NT2/D1 (cell line): Measurements from ENCODE around the gene RNF14.

Experiments used
- DNase-seq: peaks from one replicate; pipeline ENCODE4 v3.0.0-alpha.2; 2011; ENCODE audit warnings: low read depth, low spot score
- H3K27me3 ChIP-seq: 2 replicates; pipeline ENCODE4 v1.6.0; 2011; ENCODE audit warnings: mild to moderate bottlenecking; ENCODE audit not compliant: insufficient read length, insufficient read depth
- H3K36me3 ChIP-seq: 2 replicates; pipeline ENCODE4 v1.6.1; 2011; ENCODE audit warnings: mild to moderate bottlenecking, low read length, mixed read lengths; ENCODE audit not compliant: insufficient read depth, insufficient read length
- H3K4me1 ChIP-seq: 2 replicates; pipeline ENCODE4 v1.5.1; 2011; ENCODE audit not compliant: insufficient read depth, insufficient read length
- H3K4me3 ChIP-seq: 2 replicates; pipeline ENCODE4 v1.5.1; 2011; ENCODE audit warnings: low read depth; ENCODE audit not compliant: insufficient read length
- H3K9ac ChIP-seq: 2 replicates; pipeline ENCODE4 v1.6.0; 2011; ENCODE audit warnings: low read depth; ENCODE audit not compliant: insufficient read length
- H3K9me3 ChIP-seq: 2 replicates; pipeline ENCODE4 v1.5.1; 2011; ENCODE audit warnings: mild to moderate bottlenecking, low read length; ENCODE audit not compliant: insufficient read depth
- SUZ12 ChIP-seq: IDR thresholded peaks from 2 replicates; pipeline ENCODE4 v1.6.1; 2011; ENCODE audit not compliant: insufficient read length, insufficient read depth; ENCODE audit errors: extremely low read depth
- YY1 ChIP-seq: IDR thresholded peaks from 2 replicates; pipeline ENCODE4 v1.6.1; 2011; ENCODE audit not compliant: insufficient read length, insufficient read depth
- ZNF274 ChIP-seq: IDR thresholded peaks from 2 replicates; pipeline ENCODE4 v1.6.1; 2011; ENCODE audit warnings: mild to moderate bottlenecking, low read depth, low read length

RNF14 gene

GRCh38 chr5:141949511-141949910, 19.4 kb upstream of the RNF14 start:
- Histone ChIP-seq H3K9me3 (no peaks in the 10 kb centered on the region), H3K9ac (no peak overlapping the region), H3K36me3 (no peaks in the 10 kb centered on the region), H3K27me3 (no peaks in the 10 kb centered on the region), H3K4me3 (no peak overlapping the region), H3K4me1 (peaks cover 9% of the 10 kb centered on the region)
- no peak for DNase-seq
- TF ChIP-seq SUZ12: no peak
- TF ChIP-seq YY1: no peak
- no peak for TF ChIP-seq ZNF274

DNA sequence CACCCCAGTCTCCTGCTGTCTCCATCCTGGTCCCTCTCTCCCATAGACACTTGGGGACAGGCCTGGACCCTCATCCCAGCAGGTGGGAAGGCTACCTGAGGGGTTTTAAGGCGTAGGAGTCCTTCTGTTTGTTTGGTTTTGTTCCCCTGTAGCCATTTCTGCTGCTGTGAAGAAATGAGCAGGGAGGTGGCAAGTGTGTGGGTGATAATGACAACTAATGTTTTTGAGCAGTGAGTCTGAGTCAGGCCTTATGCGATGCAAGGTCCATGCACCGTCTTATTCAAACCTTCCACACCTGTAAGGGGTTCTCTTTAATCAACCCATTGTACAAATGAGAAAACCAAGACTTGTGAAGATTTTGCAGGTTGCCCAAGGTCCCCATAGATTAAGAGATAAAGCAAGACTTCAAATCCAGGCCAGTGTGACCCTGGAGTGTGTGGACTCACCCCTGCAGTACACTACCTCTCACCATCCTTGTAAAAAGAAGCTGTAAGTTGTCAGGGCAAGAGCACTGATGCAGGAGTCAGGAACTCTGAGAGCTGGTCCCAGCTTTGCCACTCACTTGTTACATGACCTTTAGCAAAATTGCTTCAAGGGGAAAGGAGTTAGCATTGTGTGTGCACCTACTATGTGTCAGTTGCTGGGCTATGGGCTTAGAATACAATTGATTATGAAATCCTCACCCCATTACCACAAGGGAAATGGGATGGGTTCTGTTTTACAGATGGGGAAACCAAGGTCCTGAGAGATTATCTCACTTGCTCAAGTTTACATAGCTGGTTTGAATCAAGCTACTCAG, 18.5 kb upstream of the RNF14 start:
- Histone ChIP-seq H3K4me1 (peaks cover 6% of the 10 kb centered on the region), H3K36me3 (no peaks in the 10 kb centered on the region), H3K9me3 (no peaks in the 10 kb centered on the region), H3K9ac (no peak overlapping the region), H3K4me3 (no peak overlapping the region), H3K27me3 (no peaks in the 10 kb centered on the region)
- DNase-seq: no peak
- TF ChIP-seq ZNF274 (no peak), YY1 (no peak), SUZ12 (no peak)

GRCh38 chr5:141951332-141951781, 17.5 kb upstream of the RNF14 start:
- no peaks in the 10 kb centered on the region for H3K9me3 ChIP-seq
- H3K4me3 ChIP-seq: no peak overlapping the region
- no peak overlapping the region for H3K9ac ChIP-seq
- TF ChIP-seq YY1 (no peak), ZNF274 (no peak), SUZ12 (no peak)
- no peaks in the 10 kb centered on the region for H3K36me3 ChIP-seq
- DNase-seq: no peak
- no peaks in the 10 kb centered on the region for H3K27me3 ChIP-seq
- no peaks in the 10 kb centered on the region for H3K4me1 ChIP-seq

GRCh38 chr5:141952020-141952419, 16.9 kb upstream of the RNF14 start:
- H3K4me1 ChIP-seq: no peaks in the 10 kb centered on the region
- no peak overlapping the region for H3K4me3 ChIP-seq
- TF ChIP-seq YY1: no peak
- H3K9me3 ChIP-seq: no peaks in the 10 kb centered on the region
- no peak for DNase-seq
- no peaks in the 10 kb centered on the region for H3K36me3 ChIP-seq
- no peaks in the 10 kb centered on the region for H3K27me3 ChIP-seq
- no peak overlapping the region for H3K9ac ChIP-seq

DNA sequence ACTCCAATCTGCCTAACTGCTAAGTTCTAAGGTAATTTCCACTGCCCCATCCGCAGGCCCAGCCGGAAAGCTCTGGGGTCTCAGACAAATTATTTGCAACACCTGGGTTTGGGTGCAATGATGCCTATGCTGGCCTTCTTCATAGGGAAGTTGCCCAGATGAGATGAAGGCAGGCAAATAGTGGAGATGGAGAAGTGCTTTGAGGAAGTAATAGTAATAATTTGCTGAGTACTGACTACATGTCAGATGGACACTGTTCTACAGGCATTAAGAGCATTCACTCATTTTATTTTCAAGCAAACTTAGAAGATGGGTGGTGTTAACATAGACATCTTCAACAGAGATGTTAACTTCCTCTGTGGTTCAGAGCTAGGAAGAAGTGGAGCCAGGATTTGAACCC, 14.7 kb upstream of the RNF14 start:
- Histone ChIP-seq H3K4me3 (no peak overlapping the region), H3K36me3 (no peaks in the 10 kb centered on the region), H3K9me3 (no peaks in the 10 kb centered on the region), H3K4me1 (no peaks in the 10 kb centered on the region), H3K9ac (no peak overlapping the region), H3K27me3 (no peaks in the 10 kb centered on the region)
- no peak for TF ChIP-seq SUZ12
- TF ChIP-seq YY1: no peak
- no peak for TF ChIP-seq ZNF274
- DNase-seq: no peak

DNA sequence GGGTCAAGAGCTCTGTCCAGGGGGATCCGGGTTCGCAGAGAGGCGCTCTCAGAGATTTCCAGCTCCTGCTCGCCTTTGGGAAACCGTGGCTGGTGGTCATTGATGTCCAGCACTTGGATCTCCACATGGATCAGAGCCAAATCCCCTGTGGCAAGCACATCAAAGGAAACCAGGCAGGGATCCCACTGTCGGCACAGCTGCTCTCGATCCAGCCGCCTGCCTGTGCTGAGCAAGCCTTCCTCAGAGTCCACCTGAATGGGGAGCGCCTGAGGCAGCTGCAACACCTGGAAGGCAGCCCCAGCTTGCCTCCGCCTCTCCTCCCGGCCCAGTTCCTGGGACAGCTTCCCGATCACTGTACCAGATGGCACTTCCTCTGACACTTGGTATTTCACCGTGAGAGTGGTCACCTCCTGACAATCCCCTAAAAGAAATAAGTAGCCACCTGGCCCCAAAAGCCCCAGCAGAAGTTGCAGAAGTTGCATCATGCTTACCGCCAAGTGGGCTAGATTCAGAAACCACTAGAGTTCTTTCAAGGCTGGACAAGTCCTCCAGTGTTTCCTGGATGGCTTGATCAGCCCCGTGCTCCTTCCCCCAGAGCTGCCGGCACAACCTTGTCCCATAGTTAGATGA, 11.4 kb upstream of the RNF14 start:
- no peaks in the 10 kb centered on the region for H3K9me3 ChIP-seq
- TF ChIP-seq YY1 (no peak), SUZ12 (no peak), ZNF274 (no peak)
- no peaks in the 10 kb centered on the region for H3K27me3 ChIP-seq
- no peak overlapping the region for H3K4me3 ChIP-seq
- peaks cover 7% of the 10 kb centered on the region for H3K4me1 ChIP-seq
- no peak for DNase-seq
- H3K9ac ChIP-seq: no peak overlapping the region
- H3K36me3 ChIP-seq: no peaks in the 10 kb centered on the region

- peaks cover 7% of the 10 kb centered on the region for H3K4me1 ChIP-seq
- H3K9ac ChIP-seq: no peak within 1 kb of the TSS
- no peak within 1 kb of the TSS for H3K4me3 ChIP-seq
- TF ChIP-seq ZNF274: no peak
- TF ChIP-seq YY1: no peak
- no peak for TF ChIP-seq SUZ12
- H3K27me3 ChIP-seq: no peaks in the 10 kb centered on the region
- H3K9me3 ChIP-seq: no peaks in the 10 kb centered on the region
- no peaks in the 10 kb centered on the region for H3K36me3 ChIP-seq
- DNase-seq: no peak
Measured at GRCh38 chr5:141958113-141958512, 10.8 kb upstream of the RNF14 start, which contains the start of gene PCDH12. Gene PCDH12, minus strand, starts transcription at chr5:141958202. Its CDS starts 351 bp downstream, at chr5:141957851.
